Hepatocyte (in vitro differentiated cells): ENCODE measurements around the gene NUDT7.

ENCODE experiments used
- EZH2 ChIP-seq: fragments of 200-600 bp; sonication (generic); IDR thresholded peaks from 2 replicates; pipeline ENCODE4 v1.6.1; 2016; ENCODE audit warnings: antibody characterized with exemption, mild to moderate bottlenecking, borderline replicate concordance
- TF ChIP-seq, protein P1 (sequence below): fragments of 200-600 bp; sonication (generic); IDR thresholded peaks from 2 replicates; pipeline ENCODE4 v1.5.1; 2016; ENCODE audit warnings: antibody characterized with exemption, mild to moderate bottlenecking; ENCODE audit not compliant: poor library complexity

DNA sequence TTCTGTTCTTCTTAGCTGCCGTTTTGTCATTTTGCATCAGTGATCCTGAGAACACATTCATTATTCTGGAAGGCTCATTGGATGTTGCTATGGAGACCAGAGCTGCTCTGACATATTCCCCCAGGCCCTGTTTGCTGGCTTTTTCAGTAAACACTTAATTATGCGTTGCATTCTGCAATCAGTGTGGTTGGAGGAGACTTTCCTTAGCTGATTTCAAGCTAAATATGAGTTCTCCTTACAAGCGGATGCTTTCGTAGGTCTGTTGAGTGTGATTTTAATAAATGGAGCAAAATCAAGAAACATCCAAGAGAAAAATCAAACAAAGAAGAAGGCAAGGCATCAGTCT, 38.2 kb upstream of the NUDT7 start:
- TF ChIP-seq, protein P1, sequence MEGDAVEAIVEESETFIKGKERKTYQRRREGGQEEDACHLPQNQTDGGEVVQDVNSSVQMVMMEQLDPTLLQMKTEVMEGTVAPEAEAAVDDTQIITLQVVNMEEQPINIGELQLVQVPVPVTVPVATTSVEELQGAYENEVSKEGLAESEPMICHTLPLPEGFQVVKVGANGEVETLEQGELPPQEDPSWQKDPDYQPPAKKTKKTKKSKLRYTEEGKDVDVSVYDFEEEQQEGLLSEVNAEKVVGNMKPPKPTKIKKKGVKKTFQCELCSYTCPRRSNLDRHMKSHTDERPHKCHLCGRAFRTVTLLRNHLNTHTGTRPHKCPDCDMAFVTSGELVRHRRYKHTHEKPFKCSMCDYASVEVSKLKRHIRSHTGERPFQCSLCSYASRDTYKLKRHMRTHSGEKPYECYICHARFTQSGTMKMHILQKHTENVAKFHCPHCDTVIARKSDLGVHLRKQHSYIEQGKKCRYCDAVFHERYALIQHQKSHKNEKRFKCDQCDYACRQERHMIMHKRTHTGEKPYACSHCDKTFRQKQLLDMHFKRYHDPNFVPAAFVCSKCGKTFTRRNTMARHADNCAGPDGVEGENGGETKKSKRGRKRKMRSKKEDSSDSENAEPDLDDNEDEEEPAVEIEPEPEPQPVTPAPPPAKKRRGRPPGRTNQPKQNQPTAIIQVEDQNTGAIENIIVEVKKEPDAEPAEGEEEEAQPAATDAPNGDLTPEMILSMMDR = no peak
- TF ChIP-seq EZH2 = no peak
